HepG2 (cell line): ENCODE data around the gene SCN9A. TPM values are rescaled to one million over a fixed set of nuclear protein-coding genes. Genes with fewer than 3 reads are reported as not detected.
A peak's percentile ranks its signal among the peaks of the same experiment; 100 is the strongest.

Source experiments
- CAMTA2 ChIP-seq: sonication (generic); formaldehyde crosslinking; IDR thresholded peaks from 2 replicates; pipeline ENCODE4 v1.4.0; 2020; ENCODE audit warnings: mild to moderate bottlenecking, missing genetic modification reagents, borderline replicate concordance
- HDAC2 ChIP-seq: sonication (generic); formaldehyde crosslinking; IDR thresholded peaks from 2 replicates; pipeline ENCODE4 v1.4.0; 2020; ENCODE audit warnings: missing genetic modification reagents
- HOXA5 ChIP-seq: sonication (generic); formaldehyde crosslinking; IDR thresholded peaks from 2 replicates; pipeline ENCODE4 v1.4.0; 2020; ENCODE audit warnings: missing genetic modification reagents
- MYNN ChIP-seq: sonication (generic); formaldehyde crosslinking; IDR thresholded peaks from 2 replicates; pipeline ENCODE4 v1.4.0; 2020; ENCODE audit warnings: mild to moderate bottlenecking, low read depth, missing genetic modification reagents
- NCOA5 ChIP-seq: sonication (generic); formaldehyde crosslinking; IDR thresholded peaks from 2 replicates; pipeline ENCODE4 v1.4.0; 2020; ENCODE audit warnings: missing genetic modification reagents
- PCBP2 ChIP-seq: fragments of 200-400 bp; formaldehyde crosslinking; optimal IDR thresholded peaks from 2 replicates; pipeline ENCODE3; 2018; ENCODE audit warnings: low read length, low read depth; ENCODE audit not compliant: poor library complexity, severe bottlenecking
- ZNF124 ChIP-seq: sonication (generic); formaldehyde crosslinking; IDR thresholded peaks from 2 replicates; pipeline ENCODE4 v1.4.0; 2020; ENCODE audit warnings: missing genetic modification reagents
- ZNF224 ChIP-seq: sonication (generic); formaldehyde crosslinking; IDR thresholded peaks from 2 replicates; pipeline ENCODE4 v1.5.0; 2020; ENCODE audit warnings: mild to moderate bottlenecking, missing genetic modification reagents
- ZNF44 ChIP-seq: sonication (generic); formaldehyde crosslinking; IDR thresholded peaks from 2 replicates; pipeline ENCODE4 v1.5.1; 2020; ENCODE audit warnings: mild to moderate bottlenecking, missing genetic modification reagents
- ZNF451 ChIP-seq: sonication (generic); formaldehyde crosslinking; IDR thresholded peaks from 2 replicates; pipeline ENCODE4 v1.5.0; 2020; ENCODE audit warnings: mild to moderate bottlenecking, missing genetic modification reagents
- ZNF569 ChIP-seq: sonication (generic); formaldehyde crosslinking; IDR thresholded peaks from 2 replicates; pipeline ENCODE4 v1.5.0; 2020; ENCODE audit warnings: mild to moderate bottlenecking, missing genetic modification reagents, moderate library complexity, borderline replicate concordance
- ZNF660 ChIP-seq: sonication (generic); formaldehyde crosslinking; IDR thresholded peaks from 2 replicates; pipeline ENCODE4 v1.5.1; 2020; ENCODE audit warnings: mild to moderate bottlenecking, low read depth, missing genetic modification reagents, borderline replicate concordance
- polyA plus RNA-seq, 8 experiments: library from polyadenylated mRNA; depleted of rRNA in 3 of 8; stranded (reverse) in 7 of 8; unstranded in 1 of 8; fragments of >200 nt; fragmentation: Illumina TruSeq in 4 of 8; extraction: Trizol in 4 of 8; gene quantifications; 2 replicates each; pipeline versions ENCODE4 v1.2.1 to v1.2.3, GENCODE V29; 2011 to 2016; ENCODE audit warnings: low read depth in 4 of 8, missing spikeins in 1 of 8, mixed read lengths in 1 of 8; ENCODE audit not compliant: insufficient read depth in 1 of 8
- total RNA-seq, 5 experiments: library from RNA; depleted of rRNA; stranded (reverse); fragments of >200 nt; fragmentation: Illumina TruSeq; extraction: Trizol; gene quantifications; 2 replicates each; pipeline ENCODE4 v1.2.3, GENCODE V29; 2016; ENCODE audit warnings: low read depth in 1 of 5
- TF ChIP-seq, protein P1 (sequence below): sonication (generic); formaldehyde crosslinking; IDR thresholded peaks from 2 replicates; pipeline ENCODE4 v1.4.0; 2020; ENCODE audit warnings: missing genetic modification reagents, borderline replicate concordance
- TF ChIP-seq, protein P2 (sequence below): IDR thresholded peaks from 2 replicates; pipeline ENCODE4 v1.6.1; 2018; ENCODE audit warnings: missing genetic modification reagents, mild to moderate bottlenecking, missing compliant biosample characterization
- TF ChIP-seq, protein P3 (sequence below): IDR thresholded peaks from 2 replicates; pipeline ENCODE4 v1.6.1; 2016; ENCODE audit warnings: mild to moderate bottlenecking
- TF ChIP-seq, protein P4 (sequence below): sonication (generic); formaldehyde crosslinking; IDR thresholded peaks from 2 replicates; pipeline ENCODE4 v1.4.0; 2020; ENCODE audit warnings: missing genetic modification reagents
- TF ChIP-seq, protein P5 (sequence below): sonication (generic); formaldehyde crosslinking; IDR thresholded peaks from 2 replicates; pipeline ENCODE4 v1.5.0; 2020; ENCODE audit warnings: missing genetic modification reagents

The SCN9A gene
- total and polyA plus RNA-seq, 2 of the 13 experiments (the other 11 are each of a cell fraction or from before 2014, with no cell fraction given), result 15.3 to 24.3 TPM

DNA sequence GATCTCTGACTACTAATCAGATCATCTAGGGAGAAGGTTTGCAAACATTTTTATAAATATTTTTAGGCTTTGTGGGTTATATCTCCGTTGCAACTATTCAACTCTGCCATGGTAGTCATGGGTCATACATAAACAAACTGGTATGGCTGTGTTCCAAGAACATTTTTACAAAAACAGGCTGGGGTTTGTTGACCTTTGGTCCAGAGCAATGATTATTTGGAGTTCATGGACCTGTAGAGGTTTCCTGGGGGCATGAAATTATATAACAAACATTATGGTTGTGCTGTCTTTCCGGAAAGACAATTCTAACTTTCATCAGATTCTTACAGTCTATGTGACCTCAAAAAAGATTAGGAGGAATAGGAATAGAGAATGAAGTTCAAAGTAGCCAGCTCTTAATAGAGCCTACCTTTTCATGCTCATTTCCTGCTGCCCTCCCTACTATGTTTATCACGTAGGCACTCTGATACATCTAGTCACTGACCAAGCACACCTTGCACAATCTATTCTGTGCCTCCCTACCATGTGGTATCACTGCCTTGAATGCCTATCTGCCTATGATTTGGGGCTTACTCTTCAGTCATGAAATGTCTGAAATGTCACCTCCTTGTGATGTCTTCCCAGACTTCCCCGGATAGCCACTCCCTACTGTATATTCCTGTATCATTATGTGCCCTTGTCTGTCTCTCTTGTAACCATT, 145.6 kb downstream of the SCN9A start (continued):
- TF ChIP-seq, protein P1, sequence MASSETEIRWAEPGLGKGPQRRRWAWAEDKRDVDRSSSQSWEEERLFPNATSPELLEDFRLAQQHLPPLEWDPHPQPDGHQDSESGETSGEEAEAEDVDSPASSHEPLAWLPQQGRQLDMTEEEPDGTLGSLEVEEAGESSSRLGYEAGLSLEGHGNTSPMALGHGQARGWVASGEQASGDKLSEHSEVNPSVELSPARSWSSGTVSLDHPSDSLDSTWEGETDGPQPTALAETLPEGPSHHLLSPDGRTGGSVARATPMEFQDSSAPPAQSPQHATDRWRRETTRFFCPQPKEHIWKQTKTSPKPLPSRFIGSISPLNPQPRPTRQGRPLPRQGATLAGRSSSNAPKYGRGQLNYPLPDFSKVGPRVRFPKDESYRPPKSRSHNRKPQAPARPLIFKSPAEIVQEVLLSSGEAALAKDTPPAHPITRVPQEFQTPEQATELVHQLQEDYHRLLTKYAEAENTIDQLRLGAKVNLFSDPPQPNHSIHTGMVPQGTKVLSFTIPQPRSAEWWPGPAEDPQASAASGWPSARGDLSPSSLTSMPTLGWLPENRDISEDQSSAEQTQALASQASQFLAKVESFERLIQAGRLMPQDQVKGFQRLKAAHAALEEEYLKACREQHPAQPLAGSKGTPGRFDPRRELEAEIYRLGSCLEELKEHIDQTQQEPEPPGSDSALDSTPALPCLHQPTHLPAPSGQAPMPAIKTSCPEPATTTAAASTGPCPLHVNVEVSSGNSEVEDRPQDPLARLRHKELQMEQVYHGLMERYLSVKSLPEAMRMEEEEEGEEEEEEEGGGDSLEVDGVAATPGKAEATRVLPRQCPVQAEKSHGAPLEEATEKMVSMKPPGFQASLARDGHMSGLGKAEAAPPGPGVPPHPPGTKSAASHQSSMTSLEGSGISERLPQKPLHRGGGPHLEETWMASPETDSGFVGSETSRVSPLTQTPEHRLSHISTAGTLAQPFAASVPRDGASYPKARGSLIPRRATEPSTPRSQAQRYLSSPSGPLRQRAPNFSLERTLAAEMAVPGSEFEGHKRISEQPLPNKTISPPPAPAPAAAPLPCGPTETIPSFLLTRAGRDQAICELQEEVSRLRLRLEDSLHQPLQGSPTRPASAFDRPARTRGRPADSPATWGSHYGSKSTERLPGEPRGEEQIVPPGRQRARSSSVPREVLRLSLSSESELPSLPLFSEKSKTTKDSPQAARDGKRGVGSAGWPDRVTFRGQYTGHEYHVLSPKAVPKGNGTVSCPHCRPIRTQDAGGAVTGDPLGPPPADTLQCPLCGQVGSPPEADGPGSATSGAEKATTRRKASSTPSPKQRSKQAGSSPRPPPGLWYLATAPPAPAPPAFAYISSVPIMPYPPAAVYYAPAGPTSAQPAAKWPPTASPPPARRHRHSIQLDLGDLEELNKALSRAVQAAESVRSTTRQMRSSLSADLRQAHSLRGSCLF (CRISPR knock-in tag), result no peak
- TF ChIP-seq, protein P2, sequence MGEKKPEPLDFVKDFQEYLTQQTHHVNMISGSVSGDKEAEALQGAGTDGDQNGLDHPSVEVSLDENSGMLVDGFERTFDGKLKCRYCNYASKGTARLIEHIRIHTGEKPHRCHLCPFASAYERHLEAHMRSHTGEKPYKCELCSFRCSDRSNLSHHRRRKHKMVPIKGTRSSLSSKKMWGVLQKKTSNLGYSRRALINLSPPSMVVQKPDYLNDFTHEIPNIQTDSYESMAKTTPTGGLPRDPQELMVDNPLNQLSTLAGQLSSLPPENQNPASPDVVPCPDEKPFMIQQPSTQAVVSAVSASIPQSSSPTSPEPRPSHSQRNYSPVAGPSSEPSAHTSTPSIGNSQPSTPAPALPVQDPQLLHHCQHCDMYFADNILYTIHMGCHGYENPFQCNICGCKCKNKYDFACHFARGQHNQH, result peak; percentile 90
- TF ChIP-seq CAMTA2 (CRISPR knock-in tag) (no peak), ZNF124 (no peak; the same call in 1 of the 2 replicates), HOXA5 (CRISPR knock-in tag) (0 out of 2 replicates have a peak, but pooled peaks have one; percentile 17), MYNN (CRISPR knock-in tag) (no peak), ZNF224 (no peak), ZNF44 (CRISPR knock-in tag) (no peak), ZNF660 (CRISPR knock-in tag) (no peak), HDAC2 (peak; percentile 83), NCOA5 (CRISPR knock-in tag) (no peak), PCBP2 (no peak), ZNF569 (CRISPR knock-in tag) (no peak; the same call in 1 of the 2 replicates), ZNF451 (no peak)
- TF ChIP-seq, protein P3, sequence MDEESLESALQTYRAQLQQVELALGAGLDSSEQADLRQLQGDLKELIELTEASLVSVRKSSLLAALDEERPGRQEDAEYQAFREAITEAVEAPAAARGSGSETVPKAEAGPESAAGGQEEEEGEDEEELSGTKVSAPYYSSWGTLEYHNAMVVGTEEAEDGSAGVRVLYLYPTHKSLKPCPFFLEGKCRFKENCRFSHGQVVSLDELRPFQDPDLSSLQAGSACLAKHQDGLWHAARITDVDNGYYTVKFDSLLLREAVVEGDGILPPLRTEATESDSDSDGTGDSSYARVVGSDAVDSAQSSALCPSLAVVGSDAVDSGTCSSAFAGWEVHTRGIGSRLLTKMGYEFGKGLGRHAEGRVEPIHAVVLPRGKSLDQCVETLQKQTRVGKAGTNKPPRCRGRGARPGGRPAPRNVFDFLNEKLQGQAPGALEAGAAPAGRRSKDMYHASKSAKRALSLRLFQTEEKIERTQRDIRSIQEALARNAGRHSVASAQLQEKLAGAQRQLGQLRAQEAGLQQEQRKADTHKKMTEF (CRISPR knock-in tag), result peak; percentile 97
- TF ChIP-seq, protein P4, sequence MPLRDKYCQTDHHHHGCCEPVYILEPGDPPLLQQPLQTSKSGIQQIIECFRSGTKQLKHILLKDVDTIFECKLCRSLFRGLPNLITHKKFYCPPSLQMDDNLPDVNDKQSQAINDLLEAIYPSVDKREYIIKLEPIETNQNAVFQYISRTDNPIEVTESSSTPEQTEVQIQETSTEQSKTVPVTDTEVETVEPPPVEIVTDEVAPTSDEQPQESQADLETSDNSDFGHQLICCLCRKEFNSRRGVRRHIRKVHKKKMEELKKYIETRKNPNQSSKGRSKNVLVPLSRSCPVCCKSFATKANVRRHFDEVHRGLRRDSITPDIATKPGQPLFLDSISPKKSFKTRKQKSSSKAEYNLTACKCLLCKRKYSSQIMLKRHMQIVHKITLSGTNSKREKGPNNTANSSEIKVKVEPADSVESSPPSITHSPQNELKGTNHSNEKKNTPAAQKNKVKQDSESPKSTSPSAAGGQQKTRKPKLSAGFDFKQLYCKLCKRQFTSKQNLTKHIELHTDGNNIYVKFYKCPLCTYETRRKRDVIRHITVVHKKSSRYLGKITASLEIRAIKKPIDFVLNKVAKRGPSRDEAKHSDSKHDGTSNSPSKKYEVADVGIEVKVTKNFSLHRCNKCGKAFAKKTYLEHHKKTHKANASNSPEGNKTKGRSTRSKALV (CRISPR knock-in tag), result peak; percentile 66; the same call in 1 of the 2 replicates
- TF ChIP-seq, protein P5, sequence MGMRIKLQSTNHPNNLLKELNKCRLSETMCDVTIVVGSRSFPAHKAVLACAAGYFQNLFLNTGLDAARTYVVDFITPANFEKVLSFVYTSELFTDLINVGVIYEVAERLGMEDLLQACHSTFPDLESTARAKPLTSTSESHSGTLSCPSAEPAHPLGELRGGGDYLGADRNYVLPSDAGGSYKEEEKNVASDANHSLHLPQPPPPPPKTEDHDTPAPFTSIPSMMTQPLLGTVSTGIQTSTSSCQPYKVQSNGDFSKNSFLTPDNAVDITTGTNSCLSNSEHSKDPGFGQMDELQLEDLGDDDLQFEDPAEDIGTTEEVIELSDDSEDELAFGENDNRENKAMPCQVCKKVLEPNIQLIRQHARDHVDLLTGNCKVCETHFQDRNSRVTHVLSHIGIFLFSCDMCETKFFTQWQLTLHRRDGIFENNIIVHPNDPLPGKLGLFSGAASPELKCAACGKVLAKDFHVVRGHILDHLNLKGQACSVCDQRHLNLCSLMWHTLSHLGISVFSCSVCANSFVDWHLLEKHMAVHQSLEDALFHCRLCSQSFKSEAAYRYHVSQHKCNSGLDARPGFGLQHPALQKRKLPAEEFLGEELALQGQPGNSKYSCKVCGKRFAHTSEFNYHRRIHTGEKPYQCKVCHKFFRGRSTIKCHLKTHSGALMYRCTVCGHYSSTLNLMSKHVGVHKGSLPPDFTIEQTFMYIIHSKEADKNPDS (CRISPR knock-in tag), result peak; percentile 27; the same call in 1 of the 2 replicates
